Activated naive CD4-positive, alpha-beta T cell treated with Interleukin-2 at 50 U/mL for 16 hours (primary cell): ENCODE results near the gene SLC43A2.

Experiments used
- DNase-seq: peaks from one replicate; pipeline ENCODE4 v3.0.0-alpha.2; 2020

Gene SLC43A2

DNA sequence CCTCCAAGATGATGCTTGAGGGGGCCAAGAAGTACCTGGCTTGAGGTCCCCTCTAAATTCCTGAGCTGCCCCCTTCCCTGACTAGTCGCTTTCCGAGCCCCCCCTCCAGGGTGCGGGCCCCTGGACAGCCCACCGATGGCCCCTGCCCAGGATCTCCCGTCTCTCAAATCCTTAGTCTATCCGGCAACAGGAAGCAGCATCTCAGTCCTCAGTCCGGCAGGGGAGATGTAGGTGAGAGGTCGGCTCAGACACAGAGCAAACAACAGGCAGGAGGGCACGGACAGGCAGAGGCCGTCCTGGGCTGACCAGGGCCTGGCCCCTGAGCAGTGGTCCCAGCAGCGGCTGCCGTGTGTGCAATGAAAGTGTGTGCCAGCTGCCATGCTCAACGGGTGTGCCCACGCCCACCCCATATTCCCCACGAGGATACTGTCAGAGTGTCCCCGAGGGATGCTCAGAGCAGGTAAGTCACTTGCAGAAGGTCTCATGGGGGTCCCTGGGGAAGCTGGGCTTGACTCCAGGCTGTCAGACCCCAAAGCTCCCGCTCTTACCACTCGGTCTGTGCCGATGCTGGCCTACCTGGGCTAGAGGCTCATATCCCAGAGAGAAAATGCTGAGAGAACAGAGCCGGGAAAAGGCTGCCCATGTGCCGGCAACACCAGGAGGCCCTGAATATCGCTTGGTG, 7.2 kb downstream of the SLC43A2 start:
- no peak for DNase-seq

DNA sequence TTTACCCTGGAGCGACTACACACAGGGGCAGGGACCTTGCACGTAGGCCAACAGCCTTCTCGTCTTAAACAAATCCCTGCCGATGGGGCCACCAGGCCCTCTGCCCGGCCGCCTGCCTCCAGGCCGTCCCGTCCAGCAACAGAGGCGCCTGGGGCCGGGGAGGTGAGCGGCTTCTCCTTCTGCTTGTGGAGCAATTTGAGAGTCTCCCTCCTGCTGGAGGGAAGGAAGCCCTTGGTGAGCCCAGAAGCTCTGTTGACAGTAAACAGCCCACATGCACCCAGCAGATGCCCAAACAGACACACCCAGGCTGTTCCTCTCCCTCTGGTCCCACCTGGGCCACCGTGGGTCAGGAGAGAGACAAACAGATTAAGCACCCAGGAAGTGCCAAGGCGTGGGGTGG, 8.1 kb downstream of the SLC43A2 start:
- no peak for DNase-seq

DNA sequence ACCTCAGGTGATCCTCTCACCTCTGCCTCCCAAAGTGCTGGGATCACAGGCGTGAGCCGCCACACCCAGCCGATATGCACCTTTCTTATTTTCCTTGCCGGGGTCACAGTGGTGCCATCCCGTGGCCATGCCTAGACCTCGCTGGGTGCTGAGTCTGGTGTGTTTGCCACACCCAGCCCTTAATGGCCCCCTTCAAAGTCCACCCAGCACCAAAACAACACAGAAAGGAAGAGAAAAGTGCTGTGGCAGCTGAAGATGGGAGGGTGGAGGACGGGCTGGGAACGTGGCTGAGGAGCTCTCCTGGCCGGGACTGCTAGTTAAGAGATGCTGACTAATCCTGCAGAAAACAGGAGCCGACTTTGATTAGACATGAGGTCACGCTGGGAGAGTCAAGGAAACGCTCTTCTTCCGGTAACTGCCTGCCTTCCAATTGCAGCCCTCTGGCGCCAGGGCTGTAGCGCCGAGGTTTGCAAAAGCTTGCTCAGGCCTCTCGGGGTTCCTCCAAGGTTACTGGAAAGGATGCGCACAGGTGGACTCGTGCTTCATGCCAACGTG, 10.9 kb downstream of the SLC43A2 start:
- no peak for DNase-seq

DNA sequence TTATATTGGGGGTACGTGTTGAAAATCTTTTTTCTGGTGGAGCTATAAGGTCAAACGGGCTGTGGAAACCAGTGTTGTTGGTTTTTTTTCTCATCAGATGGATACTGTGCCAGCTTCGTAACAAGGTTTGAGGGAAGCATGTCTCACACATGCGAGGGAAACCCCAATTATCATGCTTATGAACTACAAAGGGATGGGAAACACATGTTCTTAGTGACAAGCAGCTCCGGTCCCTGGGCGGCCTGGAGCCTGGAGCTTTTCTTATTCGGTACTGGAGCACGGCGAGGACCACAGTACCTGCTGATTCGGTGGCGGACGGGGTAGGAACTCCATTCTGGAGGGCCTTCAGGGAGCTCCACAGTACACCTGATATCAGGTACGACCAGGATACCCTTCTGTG, 12.5 kb downstream of the SLC43A2 start:
- no peak for DNase-seq

DNA sequence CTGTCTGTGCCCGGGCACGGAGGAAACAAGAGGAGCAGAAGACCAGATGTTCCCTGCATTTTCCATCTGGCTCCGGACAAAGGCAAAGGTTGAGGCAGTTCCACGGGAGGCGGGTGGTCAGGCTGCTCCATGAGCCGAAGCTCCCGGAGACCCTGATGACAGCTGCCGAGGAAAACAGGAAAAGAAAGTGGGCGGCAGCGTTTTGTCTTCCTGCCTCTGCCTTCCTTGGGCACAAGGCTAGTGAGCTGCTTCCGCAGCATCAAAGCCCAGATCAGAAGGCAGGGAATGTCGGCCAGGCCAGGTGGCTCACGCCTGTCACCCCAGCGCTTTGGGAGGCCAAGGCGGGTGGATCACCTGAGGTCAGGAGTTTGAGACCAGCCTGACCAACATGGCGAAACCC, 16.2 kb downstream of the SLC43A2 start:
- DNase-seq, result no peak

DNA sequence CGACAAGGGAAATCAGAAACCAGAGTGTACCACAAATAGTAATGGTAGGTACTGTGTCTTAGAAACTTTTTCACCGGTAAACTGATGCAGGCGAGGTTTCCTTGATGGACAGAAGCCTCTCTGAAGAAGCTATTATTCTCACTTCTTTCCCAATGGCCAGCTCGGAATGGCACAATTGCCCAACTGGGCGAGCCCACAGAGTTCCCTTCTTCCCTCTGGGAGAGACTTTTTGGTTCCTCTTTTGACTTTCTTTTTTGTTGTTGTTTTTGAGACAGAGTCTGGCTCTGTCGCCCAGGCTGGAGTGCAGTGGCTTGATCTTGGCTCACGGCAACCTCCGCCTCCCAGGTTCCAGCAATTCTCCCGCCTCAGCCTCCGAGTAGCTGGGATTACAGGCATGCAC, 16.9 kb downstream of the SLC43A2 start:
- no peak for DNase-seq

DNA sequence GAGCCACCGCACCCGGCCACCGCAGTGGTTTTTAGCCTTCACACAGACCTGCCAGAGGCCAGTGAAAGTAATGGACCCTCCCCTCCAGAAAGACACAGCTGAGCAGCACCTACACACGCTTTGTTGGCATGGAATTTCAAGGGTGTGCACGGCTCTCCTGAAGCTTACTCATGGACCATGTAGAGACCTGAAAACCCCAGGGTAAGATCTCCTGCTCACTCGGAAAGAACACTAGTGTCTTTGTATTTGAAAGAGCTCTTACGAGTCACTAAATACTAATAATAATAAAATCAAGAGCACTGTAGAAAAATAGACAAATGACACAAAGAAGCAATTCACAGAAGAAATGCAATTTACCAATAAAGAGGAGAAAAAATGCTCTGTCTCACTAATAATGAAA, 20.0 kb downstream of the SLC43A2 start:
- no peak for DNase-seq

DNA sequence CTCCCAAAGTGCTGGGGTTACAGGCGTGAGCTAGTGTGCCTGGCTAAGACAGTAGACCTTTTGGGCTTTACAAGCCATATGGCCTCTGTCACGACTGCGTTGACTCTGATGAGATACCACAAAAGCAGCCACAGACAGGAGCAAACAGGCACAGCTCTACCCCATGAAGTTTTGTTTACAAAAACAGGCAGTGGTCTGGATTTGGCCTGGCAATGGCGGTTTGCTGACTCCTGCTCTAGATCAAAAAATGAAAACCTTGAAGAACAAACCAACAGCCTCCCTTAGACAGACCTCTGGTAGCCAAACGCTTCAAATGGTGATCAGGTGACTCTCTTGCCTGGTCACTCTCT, 20.7 kb downstream of the SLC43A2 start:
- DNase-seq, result no peak

DNA sequence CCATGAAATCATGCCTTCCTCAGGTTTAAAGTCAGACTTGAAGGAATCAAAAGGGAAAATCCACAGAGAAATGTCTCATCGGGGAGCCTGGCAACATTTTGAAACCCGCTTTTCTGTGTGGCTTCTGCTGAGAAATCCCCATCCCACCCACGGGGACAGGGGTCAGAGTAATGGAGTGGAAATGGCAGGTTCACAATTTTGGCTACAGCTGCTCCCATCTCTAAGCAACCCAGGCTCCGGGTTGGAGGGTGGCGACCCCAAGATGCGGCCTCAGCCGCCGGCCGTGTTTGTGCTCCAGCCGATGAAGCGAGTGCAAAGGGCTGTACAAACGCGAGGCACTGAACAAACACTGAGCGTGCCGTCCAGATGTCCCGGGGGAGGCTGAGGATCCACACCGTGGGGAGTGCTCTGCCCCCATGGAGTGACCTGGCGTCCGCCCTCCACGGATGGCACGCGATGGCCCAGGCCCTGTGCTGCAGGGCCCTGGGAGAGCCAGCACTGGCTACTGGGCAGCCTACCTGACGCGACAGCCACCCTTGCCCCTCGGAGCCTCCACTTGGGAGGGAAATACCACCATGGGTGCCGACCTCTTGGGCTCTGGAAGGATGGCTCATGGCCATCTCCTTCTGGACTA, 22.2 kb downstream of the SLC43A2 start:
- DNase-seq, result peak; percentile 41

DNA sequence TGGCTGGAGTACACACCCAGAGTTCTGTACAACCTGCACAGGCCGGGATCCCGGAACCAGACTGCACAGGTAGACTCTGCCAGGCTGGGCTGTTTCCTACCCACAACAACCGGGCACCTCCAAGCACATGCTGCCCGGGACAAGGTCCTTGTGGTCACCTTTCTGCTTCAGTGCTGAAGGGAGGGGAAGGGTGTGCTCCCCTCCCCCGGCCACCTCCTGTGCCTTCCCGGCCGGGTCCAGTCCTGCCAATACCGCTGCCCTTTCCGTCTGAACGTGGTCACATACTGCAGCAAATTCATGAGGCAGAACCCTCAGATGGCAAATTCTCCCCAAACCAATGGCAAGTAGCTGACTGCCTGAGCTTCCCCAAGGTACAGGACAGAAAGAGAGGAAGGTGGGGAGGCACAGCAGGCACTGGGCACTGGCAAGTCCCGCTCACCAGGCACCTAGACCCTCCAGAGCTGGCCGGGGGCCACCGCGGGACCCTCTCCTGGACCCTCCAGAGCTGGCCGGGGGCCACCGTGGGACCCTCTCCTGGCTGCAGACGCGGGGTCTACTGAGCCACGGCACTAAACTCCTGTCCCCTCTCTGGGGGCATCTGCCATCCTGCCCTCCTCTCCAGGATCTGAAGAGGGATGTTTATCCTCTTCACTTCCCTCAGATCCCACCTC, 22.8 kb downstream of the SLC43A2 start:
- no peak for DNase-seq

DNA sequence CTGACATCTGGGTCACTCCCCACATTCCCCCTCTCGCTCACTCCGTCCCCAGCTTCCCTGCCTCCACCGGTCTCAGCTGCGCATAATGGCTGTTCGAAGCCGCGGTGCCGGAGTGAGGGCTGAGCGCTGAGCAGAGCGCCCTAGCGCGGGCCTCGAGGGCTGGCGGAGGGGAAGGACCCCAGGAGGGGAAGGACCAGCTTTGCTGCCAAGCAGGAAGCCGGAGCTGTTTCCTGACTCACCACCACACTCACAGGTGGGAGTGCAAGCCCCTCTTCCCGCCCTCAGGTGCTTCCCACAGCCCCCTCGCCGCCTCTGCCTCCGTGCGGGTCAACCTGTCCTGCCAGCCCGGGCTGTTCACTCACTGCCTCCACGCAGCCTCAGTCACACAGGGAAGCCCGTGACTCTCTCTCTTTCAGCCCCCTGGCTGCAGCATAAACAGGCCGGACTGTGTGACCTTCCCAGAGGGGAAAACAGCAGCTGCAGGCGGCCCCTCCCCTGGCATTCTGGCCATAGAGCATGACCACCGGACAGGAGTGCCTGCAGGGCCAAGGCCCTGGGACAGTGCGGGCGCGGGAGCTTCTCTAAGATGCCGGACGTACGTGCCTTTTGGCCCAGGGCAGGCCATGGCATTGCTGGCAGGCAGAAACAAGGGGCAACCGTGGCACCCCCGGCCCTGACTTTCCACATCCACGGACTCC, 23.7 kb downstream of the SLC43A2 start:
- no peak for DNase-seq

DNA sequence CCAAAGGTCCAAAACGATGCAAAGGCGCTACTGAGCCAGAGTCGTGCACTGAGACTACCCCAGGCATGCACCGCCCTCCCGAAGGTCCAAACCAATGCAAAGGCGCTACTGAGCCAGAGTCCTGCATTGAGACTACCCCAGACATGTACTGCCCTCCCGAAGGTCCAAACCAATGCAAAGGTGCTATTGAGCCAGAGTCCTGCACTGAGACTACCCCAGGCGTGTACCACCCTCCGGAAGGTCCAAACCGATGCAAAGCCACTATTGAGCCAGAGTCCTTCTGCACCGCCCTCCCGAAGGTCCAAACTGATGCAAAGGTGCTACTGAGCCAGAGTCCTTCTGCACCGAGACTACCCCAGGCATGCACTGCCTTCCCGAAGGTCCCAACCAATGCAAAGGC, 27.1 kb downstream of the SLC43A2 start:
- DNase-seq, result no peak

DNA sequence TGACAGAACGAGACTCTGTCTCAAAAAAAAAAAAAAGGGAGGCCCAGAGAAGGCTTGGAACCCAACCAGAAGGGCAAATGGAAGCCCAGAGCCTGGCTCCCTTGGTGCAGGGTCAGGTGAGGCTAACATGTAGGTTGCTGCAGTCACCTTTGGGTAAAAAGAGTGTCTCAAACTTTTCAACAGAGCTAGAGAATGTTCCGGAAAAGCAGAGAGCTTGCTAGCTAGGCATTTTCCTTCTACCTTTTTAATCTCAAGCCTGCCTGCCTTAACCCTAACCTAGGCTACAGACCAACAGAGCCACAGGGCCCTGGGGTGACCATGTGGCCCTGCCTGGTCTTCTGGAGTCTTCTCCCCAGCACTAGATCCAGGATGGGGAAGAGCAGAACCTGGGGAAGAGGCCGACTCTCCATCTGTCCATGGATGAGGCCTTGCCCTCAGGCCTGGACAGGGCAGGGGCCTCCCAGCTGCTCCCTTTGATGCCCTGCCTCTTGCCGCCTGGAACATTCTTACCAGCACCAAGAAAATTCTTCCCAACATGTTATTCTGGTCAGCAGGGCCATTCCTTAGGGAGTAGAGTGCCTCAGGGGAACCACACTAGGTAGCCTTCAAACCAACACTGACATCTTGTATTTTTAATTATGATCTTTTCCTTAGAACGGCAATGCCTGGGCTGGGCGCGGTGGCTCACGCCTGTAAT, 30.1 kb downstream of the SLC43A2 start:
- no peak for DNase-seq

DNA sequence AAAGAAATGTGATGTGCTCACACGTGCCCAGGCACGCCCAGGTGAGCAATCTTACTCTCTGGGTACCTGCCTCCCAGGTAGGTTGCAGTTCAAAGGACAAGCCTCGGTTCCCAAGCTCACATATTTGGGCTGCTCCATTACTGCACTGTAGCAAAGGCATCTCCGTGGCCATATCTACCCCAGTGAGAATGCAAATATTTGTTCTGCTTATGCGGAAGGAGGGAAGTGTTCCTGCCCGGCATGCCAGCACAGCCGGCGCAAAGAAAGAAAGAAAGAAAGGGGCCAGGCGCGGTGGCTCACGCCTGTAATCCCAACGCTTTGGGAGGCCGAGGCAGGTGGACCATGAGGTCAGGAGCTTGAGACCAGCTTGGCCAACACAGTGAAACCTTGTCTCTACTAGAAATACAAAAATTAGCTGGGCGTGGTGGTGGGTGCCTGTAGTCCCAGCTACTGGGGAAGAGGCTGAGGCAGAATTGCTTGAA, 30.7 kb downstream of the SLC43A2 start:
- DNase-seq, result no peak

DNA sequence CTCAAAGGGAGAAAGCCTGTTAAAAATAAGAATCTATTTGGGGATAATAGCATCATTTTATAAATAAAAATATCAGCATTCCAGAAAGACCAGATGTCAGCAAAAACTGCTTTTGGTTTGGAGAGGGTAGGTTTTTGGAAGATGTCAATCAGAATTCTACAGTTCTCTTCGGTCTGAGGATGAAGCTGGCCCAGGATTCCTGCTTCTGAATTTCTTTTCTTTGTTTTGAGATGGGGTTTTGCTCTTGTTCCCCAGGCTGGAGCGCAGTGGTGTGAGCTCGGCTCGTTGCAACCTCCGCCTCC, 35.1 kb downstream of the SLC43A2 start:
- no peak for DNase-seq

DNA sequence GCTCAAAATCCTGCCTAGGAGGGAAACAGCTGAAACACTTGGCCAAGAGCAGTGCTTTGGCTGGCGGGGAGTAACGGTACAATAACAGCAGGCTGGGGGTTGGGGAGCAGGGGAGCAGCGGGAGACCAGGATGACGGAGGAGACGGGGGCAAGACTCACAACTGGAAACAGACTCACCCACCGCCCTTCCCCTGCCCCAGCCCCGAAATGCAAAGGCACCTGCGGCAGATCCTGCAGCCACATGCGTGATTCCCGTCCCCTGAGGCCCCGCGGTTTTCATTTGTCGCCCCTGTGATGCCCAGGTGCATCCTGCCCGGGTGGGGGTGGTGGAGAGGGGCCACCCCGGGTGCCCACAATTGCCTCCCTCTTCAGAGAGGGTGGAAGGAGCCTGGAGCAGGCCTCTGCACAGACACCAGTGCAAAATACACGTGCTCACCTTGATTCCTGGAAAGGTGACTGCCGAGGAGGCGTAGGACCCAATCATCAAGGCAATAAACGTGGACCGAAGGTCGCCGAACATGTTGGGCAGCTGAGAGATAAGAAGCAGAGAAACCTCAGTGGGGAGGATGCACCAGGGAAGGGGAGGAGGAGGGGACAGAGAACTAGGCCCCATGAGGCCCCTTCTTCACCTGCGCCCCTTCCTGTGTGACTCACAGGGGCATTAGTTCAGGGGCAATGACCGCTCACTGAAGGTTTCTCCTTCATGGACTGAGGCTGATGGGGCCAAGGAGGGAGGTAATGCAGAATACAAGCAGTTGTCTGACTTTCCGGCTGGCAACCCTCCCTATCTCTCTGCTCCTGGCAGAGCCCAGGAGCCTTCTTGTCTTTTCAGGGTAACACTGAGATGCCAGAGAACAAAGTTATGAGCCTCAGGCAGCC, 35.6 kb downstream of the SLC43A2 start:
- no peak for DNase-seq

DNA sequence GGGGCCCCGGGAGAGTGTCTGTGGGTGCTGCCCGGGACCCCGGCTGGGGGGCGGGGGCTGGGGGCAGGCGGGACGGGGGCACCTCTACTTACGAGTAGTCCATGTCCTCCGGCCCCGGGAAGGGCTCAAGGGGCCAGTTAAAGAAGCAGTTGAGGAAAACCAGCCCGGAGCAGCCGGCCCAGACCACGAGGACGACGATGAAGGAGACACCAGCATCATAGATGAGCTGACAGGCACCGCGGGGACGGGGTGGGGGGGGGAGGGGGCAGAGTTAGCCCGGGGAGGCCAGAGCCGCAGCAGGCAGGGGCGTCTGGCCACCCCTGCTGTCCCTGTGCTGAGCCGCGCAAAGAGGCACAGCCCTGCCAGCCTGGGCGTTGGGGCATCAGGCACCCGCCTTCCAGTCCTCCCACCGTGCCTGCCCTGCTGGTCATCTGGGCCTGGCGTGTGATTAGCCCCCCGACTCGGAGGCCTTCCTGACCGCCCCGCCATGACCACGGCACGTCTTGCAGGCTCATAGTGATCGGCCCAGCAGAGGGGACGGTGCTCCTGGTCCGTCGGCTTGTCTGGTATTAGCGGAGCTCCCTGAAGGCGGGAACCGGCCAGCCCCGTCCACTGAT, 37.1 kb downstream of the SLC43A2 start:
- no peak for DNase-seq

DNA sequence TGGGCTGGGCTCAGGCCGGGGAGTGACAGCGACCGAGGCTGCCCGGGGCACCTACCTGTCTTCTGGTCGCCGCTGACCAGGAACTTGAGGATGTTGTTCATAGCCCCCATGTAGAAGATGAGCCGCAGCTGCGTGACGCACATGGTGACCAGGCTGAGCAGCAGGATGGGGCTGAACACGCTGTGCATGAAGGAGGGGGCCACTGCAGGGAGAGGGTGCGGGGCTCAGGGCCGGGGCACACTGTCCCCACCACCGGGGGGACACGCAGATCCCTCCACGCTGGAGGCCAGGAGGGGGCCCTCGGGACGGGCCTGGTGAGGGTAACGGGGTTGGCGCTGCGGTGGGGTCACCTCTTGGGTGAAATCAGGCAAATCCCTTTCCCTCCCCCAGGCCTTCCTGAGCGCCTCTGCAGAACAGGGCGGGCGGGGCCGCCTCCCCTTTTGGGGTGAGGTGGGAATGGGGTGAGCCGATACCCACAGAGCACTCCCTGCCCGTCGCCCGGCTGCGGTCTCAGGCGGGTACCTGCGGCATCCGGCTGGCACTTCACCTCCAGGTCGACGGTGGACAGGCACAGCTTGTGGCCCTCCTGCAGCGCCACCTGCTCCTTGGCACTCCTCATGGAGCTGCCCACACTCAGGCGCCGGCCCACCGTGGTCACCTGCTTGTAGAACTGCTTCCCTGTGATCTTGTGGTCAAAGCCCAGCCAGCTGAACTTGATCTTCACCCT, 37.7 kb downstream of the SLC43A2 start:
- DNase-seq, result no peak

DNA sequence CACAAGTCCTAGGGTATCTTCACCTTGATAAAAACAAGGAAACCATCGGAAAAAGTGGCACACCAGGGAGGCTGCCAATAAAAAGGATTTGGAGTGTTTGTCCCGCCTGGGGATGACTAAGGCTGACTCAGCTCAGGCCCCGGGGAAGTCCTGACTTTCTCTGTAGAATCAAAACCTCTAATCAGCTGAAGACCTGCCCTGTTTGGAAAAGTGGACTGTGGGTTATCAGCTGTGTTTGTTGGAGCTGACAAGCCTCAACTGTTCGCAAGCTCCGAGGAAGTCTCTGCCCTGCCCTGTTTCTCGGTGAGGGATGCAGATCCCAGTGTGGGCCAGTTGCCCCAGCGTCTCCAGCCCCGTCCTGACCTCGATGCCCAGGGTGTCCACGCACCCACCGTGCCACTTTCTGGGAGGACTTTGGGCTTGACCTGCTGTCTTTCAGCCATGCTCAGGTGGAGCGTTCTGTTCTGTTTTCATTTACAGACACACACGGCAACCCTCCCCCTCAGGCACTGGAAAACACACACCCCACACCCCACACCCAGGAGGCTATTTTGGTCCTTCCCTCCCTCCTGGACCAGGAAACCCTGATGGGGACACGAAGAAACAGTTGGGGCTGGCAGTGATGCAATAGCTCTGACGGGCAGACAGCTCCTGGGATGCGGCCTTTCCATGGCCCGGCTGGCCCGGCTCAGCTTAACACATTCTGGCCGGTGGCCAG, 38.4 kb downstream of the SLC43A2 start:
- peak; percentile 24 for DNase-seq
